Left lung (tissue), 10 donors: ENCODE results near the gene UCP2. TPM values are rescaled to one million over a fixed set of nuclear protein-coding genes. Genes with fewer than 3 reads are reported as not detected.
"Not testable (repeated sequence)": the region's sequence is repeated elsewhere in the genome, so short reads cannot be mapped to it uniquely, and the experiment has no call there.

Experiments used
- ATAC-seq: fragments of 200-7000 bp; cut with Tn5 transposase; one replicate; pipeline ENCODE4 v1.9.1; 2020; ENCODE audit warnings: moderate library complexity
- DNase-seq, 4 donors: peaks; one replicate each; pipeline ENCODE4 v3.0.0-alpha.2; 2013 to 2020
- H3K27ac ChIP-seq, 2 donors: fragments of 200-600 bp; sonication (generic) in 1 of 2; one replicate each; pipeline versions ENCODE4 v1.5.0 to v1.8.0; 2020 to 2021
- H3K27me3 ChIP-seq, 2 donors: fragments of 200-600 bp; sonication (generic) in 1 of 2; one replicate each; pipeline versions ENCODE4 v1.5.0 to v1.8.0; 2020 to 2021
- H3K36me3 ChIP-seq, 2 donors: fragments of 200-600 bp; sonication (generic) in 1 of 2; one replicate each; pipeline versions ENCODE4 v1.5.0 to v1.8.0; 2020 to 2021
- H3K4me1 ChIP-seq, 2 donors: fragments of 200-600 bp; one replicate each; pipeline ENCODE4 v1.8.0; 2021
- H3K4me3 ChIP-seq, 2 donors: fragments of 200-600 bp; sonication (generic) in 1 of 2; one replicate each; pipeline versions ENCODE4 v1.5.0 to v1.8.0; 2020 to 2021; ENCODE audit warnings: mild to moderate bottlenecking in 1 of 2
- H3K9me3 ChIP-seq, 2 donors: fragments of 200-600 bp; sonication (generic) in 1 of 2; one replicate each; pipeline versions ENCODE4 v1.5.0 to v1.8.0; 2020 to 2021
- intact Hi-C, 2 donors: fragments of 100-400 bp; cut with DNase I; formaldehyde crosslinking; loops; one replicate each; pipeline versions ENCODE4 v1.11.2 to v1.14.2; 2022
- polyA plus RNA-seq, 6 donors: library from polyadenylated mRNA; unstranded; fragments of 120-200 nt; gene quantifications; one replicate each; pipeline ENCODE4 v1.2.1, GENCODE V29; 2013; ENCODE audit not compliant: insufficient read length in 6 of 6
- total RNA-seq, 2 donors: library from RNA; stranded (reverse); fragmentation: NEBNext Ultra II Directional; extraction: Animal tissue kit (Norgen Biotek cat#: 25700); gene quantifications; one replicate each; pipeline ENCODE4 v1.2.1, GENCODE V29; 2021
- TF ChIP-seq, protein P1 (sequence below), 2 donors: fragments of 200-600 bp; sonication (generic) in 1 of 2; IDR thresholded peaks; one replicate each; pipeline versions ENCODE4 v1.5.0 to v1.8.0; 2021; ENCODE audit warnings: antibody characterized with exemption in 2 of 2
- donor health status: DM: no; HTN: yes; CAD: no.
- donor health status: DM: no; HTN: no; CAD: no.

Gene UCP2
- total and polyA plus RNA-seq, 8 donors = 35.3 to 142 (median 42.6) TPM

DNA sequence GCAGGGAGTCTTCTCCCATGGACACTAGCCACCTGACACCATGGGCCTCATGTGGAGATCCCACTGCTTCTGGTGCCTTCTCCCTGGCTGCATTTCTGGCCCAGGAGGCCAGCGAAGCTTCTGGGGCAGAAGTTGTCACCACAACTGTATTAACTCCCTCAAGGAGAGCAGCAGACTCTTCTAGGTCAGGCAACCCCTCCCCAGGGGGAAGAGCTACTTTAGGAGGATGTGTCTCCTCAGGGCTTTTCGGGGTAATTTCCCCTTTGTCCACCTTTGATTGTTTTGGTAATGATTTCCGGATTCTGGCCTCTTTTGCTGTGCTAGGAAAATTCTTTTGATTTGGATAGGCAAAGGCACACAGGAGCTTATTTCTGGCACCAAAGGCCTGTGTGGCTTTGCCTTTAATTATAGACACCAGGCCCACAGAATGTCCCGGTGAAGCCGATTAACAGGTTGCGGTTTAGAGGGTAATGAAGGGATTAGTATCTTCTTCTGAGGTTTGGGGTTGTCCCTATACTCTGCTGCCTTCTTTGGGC lies 8.9 kb upstream of the UCP2 start:
- Histone ChIP-seq H3K27ac (no peak overlapping the region), H3K27me3 (no peaks in the 10 kb centered on the region), H3K4me3 (no peak overlapping the region), H3K9me3 (no peaks in the 10 kb centered on the region), H3K36me3 (no peaks in the 10 kb centered on the region), H3K4me1 (peaks cover 0 to 4% of the 10 kb centered on the region in 2 donors)
- ATAC-seq (no peak), DNase-seq (no peak)
- TF ChIP-seq, protein P1, sequence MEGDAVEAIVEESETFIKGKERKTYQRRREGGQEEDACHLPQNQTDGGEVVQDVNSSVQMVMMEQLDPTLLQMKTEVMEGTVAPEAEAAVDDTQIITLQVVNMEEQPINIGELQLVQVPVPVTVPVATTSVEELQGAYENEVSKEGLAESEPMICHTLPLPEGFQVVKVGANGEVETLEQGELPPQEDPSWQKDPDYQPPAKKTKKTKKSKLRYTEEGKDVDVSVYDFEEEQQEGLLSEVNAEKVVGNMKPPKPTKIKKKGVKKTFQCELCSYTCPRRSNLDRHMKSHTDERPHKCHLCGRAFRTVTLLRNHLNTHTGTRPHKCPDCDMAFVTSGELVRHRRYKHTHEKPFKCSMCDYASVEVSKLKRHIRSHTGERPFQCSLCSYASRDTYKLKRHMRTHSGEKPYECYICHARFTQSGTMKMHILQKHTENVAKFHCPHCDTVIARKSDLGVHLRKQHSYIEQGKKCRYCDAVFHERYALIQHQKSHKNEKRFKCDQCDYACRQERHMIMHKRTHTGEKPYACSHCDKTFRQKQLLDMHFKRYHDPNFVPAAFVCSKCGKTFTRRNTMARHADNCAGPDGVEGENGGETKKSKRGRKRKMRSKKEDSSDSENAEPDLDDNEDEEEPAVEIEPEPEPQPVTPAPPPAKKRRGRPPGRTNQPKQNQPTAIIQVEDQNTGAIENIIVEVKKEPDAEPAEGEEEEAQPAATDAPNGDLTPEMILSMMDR (IDR thresholded peaks at IDR 0.05) = no peak
- intact Hi-C loops = no loop called here

- no peaks in the 10 kb centered on the region for H3K27me3 ChIP-seq
- intact Hi-C loops = no loop called here
- DNase-seq = peak in 1 of 4 donors; percentile 61
- no peaks in the 10 kb centered on the region for H3K9me3 ChIP-seq
- peak; percentile 89 for ATAC-seq
- H3K4me1 ChIP-seq = peaks cover 0 to 4% of the 10 kb centered on the region in 2 donors
- no peak overlapping the region for H3K4me3 ChIP-seq
- H3K36me3 ChIP-seq = no peaks in the 10 kb centered on the region
- TF ChIP-seq, protein P1 (IDR thresholded peaks at IDR 0.05) = no peak
- no peak overlapping the region for H3K27ac ChIP-seq
These were observed 8.1 kb upstream of the UCP2 start for GRCh38 chr11:73990730-73991129.

DNA sequence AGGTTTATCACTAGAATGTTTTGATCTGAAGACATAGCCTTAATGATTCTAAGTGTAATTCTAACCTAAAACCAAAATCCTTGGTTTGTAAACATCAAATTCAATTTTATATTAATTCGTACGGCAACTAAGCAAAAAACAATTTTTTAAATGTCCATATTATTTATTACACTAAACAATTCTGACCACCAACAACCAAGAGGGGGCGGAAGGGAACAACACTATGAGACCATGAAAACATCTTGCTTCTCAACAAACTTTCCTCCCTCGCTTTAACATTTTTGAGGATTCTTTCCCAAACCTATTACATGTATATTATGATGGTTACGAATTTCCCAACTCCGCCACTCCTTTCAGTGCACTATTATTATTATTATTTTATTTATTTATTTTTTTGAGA lies 6.5 kb upstream of the UCP2 start:
- H3K9me3 ChIP-seq = no peaks in the 10 kb centered on the region
- TF ChIP-seq, protein P1 (IDR thresholded peaks at IDR 0.05) = no peak
- intact Hi-C loops = no loop called here
- no peaks in the 10 kb centered on the region for H3K36me3 ChIP-seq
- no peaks in the 10 kb centered on the region for H3K27me3 ChIP-seq
- no peak for DNase-seq
- no peak for ATAC-seq
- no peak overlapping the region for H3K27ac ChIP-seq
- no peak overlapping the region for H3K4me3 ChIP-seq
- H3K4me1 ChIP-seq = peaks cover 0 to 7% of the 10 kb centered on the region in 2 donors

DNA sequence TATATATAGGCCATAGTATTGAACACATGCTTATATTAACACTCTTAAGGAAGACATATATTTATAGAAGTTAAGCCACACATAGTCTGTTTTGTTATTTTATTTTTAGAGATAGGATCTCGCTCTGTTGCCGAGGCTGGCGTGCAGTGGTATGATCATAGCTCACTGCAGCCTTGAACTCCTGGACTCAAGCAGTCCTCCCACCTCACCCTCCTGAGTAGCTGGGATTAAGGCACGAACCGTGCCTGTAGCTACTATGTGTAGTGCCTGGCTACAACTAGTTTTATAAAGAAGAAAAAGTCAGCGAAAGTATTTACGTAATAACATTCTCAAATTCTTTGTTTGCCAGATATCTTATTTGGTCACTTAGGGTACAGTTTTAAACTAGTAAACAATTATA lies 5.6 kb upstream of the UCP2 start:
- Histone ChIP-seq H3K27me3 (no peaks in the 10 kb centered on the region), H3K36me3 (no peaks in the 10 kb centered on the region), H3K27ac (no peak overlapping the region), H3K4me3 (no peak overlapping the region), H3K9me3 (no peaks in the 10 kb centered on the region), H3K4me1 (peaks cover 0 to 16% of the 10 kb centered on the region in 2 donors)
- TF ChIP-seq, protein P1 (IDR thresholded peaks at IDR 0.05) = no peak
- no peak for DNase-seq
- intact Hi-C loops = no loop called here
- no peak for ATAC-seq

DNA sequence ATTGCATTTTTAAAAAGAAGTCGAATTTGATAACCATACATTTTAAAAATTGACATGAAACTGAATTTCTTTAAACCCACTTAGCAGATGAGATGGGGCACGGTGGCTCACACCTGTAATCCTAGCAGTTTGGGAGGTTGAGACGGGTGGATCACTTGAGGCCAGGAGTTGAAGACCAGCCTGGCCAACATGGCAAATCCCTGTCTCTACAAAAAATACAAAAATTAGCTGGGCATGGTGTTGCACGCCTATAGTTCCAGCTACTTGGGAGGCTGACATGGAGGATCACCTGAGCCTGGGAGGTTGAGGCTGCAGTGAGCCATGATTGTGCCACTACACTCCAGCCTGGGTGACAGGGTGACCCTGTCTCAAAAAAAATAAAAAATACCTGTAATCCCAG lies 3.0 kb upstream of the UCP2 start:
- intact Hi-C loops, H3K36me3 ChIP-seq: not testable (repeated sequence)
- H3K4me1 ChIP-seq = peaks cover 3 to 35% of the 10 kb centered on the region in 2 donors

More for the DNA sequence above, 3.0 kb upstream of the UCP2 start:
- not testable (repeated sequence) for H3K27ac ChIP-seq, H3K27me3 ChIP-seq, H3K4me3 ChIP-seq, DNase-seq, H3K9me3 ChIP-seq, ATAC-seq
